Vagina (tissue), 2 donors: ENCODE measurements around the gene ARGFX. TPM values are rescaled to one million over a fixed set of nuclear protein-coding genes. Genes with fewer than 3 reads are reported as not detected.

Source experiments
- DNase-seq, 2 donors: peaks; one replicate each; pipeline ENCODE4 v3.0.0-alpha.2; 2017; ENCODE audit errors: extremely low spot score in 2 of 2
- H3K27ac ChIP-seq: fragments of 200-600 bp; sonication (generic); one replicate; pipeline ENCODE4 v1.5.1; 2019
- H3K27me3 ChIP-seq: fragments of 200-600 bp; sonication (generic); one replicate; pipeline ENCODE4 v1.5.1; 2019
- H3K36me3 ChIP-seq, 2 donors: fragments of 200-600 bp; sonication (generic); one replicate each; pipeline ENCODE4 v1.5.1; 2017 to 2019
- H3K4me1 ChIP-seq: fragments of 200-600 bp; sonication (generic); one replicate; pipeline ENCODE4 v1.5.1; 2019
- H3K4me3 ChIP-seq, 2 donors: fragments of 200-600 bp; sonication (generic); 1 replicate in 1 of 2; 2 replicates in 1 of 2; pipeline ENCODE4 v1.5.1; 2016 to 2019
- H3K9me3 ChIP-seq: fragments of 200-600 bp; sonication (generic); one replicate; pipeline ENCODE4 v1.5.1; 2019
- CTCF ChIP-seq, 3 experiments: fragments of 450-650 bp in 2 of 3; fragments of 200-600 bp in 1 of 3; sonication (generic) in 1 of 3; IDR thresholded peaks; one replicate each; pipeline ENCODE4 v1.5.1; 2017 to 2019; ENCODE audit warnings: antibody characterized with exemption in 3 of 3, mild to moderate bottlenecking in 2 of 3, moderate library complexity in 2 of 3
- POLR2A ChIP-seq, 2 donors: fragments of 450-650 bp; IDR thresholded peaks; one replicate each; pipeline ENCODE4 v1.6.1; 2017; ENCODE audit warnings: antibody characterized with exemption in 2 of 2, mild to moderate bottlenecking in 2 of 2, moderate library complexity in 2 of 2
- POLR2AphosphoS5 ChIP-seq, 2 donors: sonication (generic); formaldehyde crosslinking; IDR thresholded peaks; one replicate each; pipeline ENCODE4 v1.9.0; 2017; ENCODE audit warnings: antibody characterized with exemption in 2 of 2, mild to moderate bottlenecking in 2 of 2, low read depth in 1 of 2; ENCODE audit not compliant: insufficient read depth in 1 of 2
- intact Hi-C: fragments of 100-400 bp; cut with DNase I; formaldehyde crosslinking; loops from one replicate; pipeline ENCODE4 v1.15.1; 2023
- total RNA-seq: library from RNA; depleted of rRNA; stranded (reverse); fragments of >200 nt; gene quantifications from one replicate; pipeline ENCODE4 v1.2.3, GENCODE V29; 2016

ARGFX gene
- total RNA-seq, 1 donor from 2014 or later = not detected

- no peaks in the 10 kb centered on the region for H3K9me3 ChIP-seq
- intact Hi-C loops = no loop called here
- H3K27ac ChIP-seq = no peak overlapping the region
- peaks cover 7% of the 10 kb centered on the region for H3K4me1 ChIP-seq
- no peak for TF ChIP-seq CTCF (IDR thresholded peaks at IDR 0.05)
- TF ChIP-seq POLR2A (IDR thresholded peaks at IDR 0.05) = no peak
- TF ChIP-seq POLR2AphosphoS5 (IDR thresholded peaks at IDR 0.05; ENCODE audit: insufficient read depth in 1 of 2, low read depth in 1 of 2) = no peak
- no peaks in the 10 kb centered on the region for H3K36me3 ChIP-seq
- no peak overlapping the region for H3K4me3 ChIP-seq
- DNase-seq = no peak
- no peaks in the 10 kb centered on the region for H3K27me3 ChIP-seq
These were observed 15.0 kb upstream of the ARGFX start for GRCh38 chr3:121552797-121553196.

GRCh38 chr3:121557426-121557934, 10.3 kb upstream of the ARGFX start:
- H3K36me3 ChIP-seq = no peaks in the 10 kb centered on the region
- intact Hi-C loops = no loop called here
- H3K4me1 ChIP-seq = peaks cover 1% of the 10 kb centered on the region
- no peak overlapping the region for H3K27ac ChIP-seq
- TF ChIP-seq POLR2A (IDR thresholded peaks at IDR 0.05) (no peak), CTCF (IDR thresholded peaks at IDR 0.05) (no peak), POLR2AphosphoS5 (IDR thresholded peaks at IDR 0.05; ENCODE audit: insufficient read depth in 1 of 2, low read depth in 1 of 2) (no peak)
- no peak for DNase-seq
- H3K9me3 ChIP-seq = no peaks in the 10 kb centered on the region
- H3K27me3 ChIP-seq = no peaks in the 10 kb centered on the region
- H3K4me3 ChIP-seq = no peak overlapping the region

- intact Hi-C loops = no loop called here
These were observed 5.6 kb upstream of the ARGFX start for GRCh38 chr3:121562148-121562547.

GRCh38 chr3:121566773-121567172, 976 bp upstream of the ARGFX start:
- intact Hi-C loops = no loop called here
- no peak overlapping the region for H3K27ac ChIP-seq
- H3K36me3 ChIP-seq = no peaks in the 10 kb centered on the region
- DNase-seq = no peak
- H3K27me3 ChIP-seq = no peaks in the 10 kb centered on the region
- no peak overlapping the region for H3K4me3 ChIP-seq
- H3K9me3 ChIP-seq = no peaks in the 10 kb centered on the region
- TF ChIP-seq POLR2AphosphoS5 (IDR thresholded peaks at IDR 0.05; ENCODE audit: insufficient read depth in 1 of 2, low read depth in 1 of 2) (no peak), POLR2A (IDR thresholded peaks at IDR 0.05) (no peak), CTCF (IDR thresholded peaks at IDR 0.05) (no peak)
- H3K4me1 ChIP-seq = no peaks in the 10 kb centered on the region

More at GRCh38 chr3:121562148-121562547, 5.6 kb upstream of the ARGFX start:
- no peaks in the 10 kb centered on the region for H3K36me3 ChIP-seq
- TF ChIP-seq POLR2AphosphoS5 (IDR thresholded peaks at IDR 0.05; ENCODE audit: insufficient read depth in 1 of 2, low read depth in 1 of 2) (no peak), POLR2A (IDR thresholded peaks at IDR 0.05) (no peak), CTCF (IDR thresholded peaks at IDR 0.05) (no peak)
- no peaks in the 10 kb centered on the region for H3K9me3 ChIP-seq
- H3K4me3 ChIP-seq = no peak overlapping the region
- DNase-seq = no peak
- no peak overlapping the region for H3K27ac ChIP-seq
- H3K27me3 ChIP-seq = no peaks in the 10 kb centered on the region
- no peaks in the 10 kb centered on the region for H3K4me1 ChIP-seq

GRCh38 chr3:121574449-121574848, 6.7 kb downstream of the ARGFX start:
- Histone ChIP-seq H3K9me3 (no peaks in the 10 kb centered on the region), H3K4me1 (no peaks in the 10 kb centered on the region), H3K4me3 (no peak overlapping the region), H3K36me3 (no peaks in the 10 kb centered on the region), H3K27me3 (no peaks in the 10 kb centered on the region), H3K27ac (no peak overlapping the region)
- intact Hi-C loops = no loop called here
- no peak for DNase-seq
- TF ChIP-seq CTCF (IDR thresholded peaks at IDR 0.05) (no peak), POLR2A (IDR thresholded peaks at IDR 0.05) (no peak), POLR2AphosphoS5 (IDR thresholded peaks at IDR 0.05; ENCODE audit: insufficient read depth in 1 of 2, low read depth in 1 of 2) (no peak)
